GM06990 (cell line): ENCODE measurements around the gene PCDHGA6.
"Not testable (repeated sequence)": the region's sequence is repeated elsewhere in the genome, so short reads cannot be mapped to it uniquely, and the experiment has no call there.

Experiments
- DNase-seq: peaks from one replicate; pipeline ENCODE4 v3.0.0-alpha.2; 2011; ENCODE audit not compliant: insufficient read length; ENCODE audit errors: extremely low read depth
- H3K27me3 ChIP-seq: replicated peaks from 2 replicates; pipeline ENCODE4 v1.6.0; 2011; ENCODE audit warnings: low read length; ENCODE audit not compliant: control insufficient read depth, insufficient read depth
- H3K36me3 ChIP-seq: 2 replicates; pipeline ENCODE4 v1.5.1; 2011; ENCODE audit warnings: low read length; ENCODE audit not compliant: control insufficient read depth, insufficient read depth
- H3K4me3 ChIP-seq: replicated peaks from 2 replicates; pipeline ENCODE4 v1.5.1; 2011; ENCODE audit warnings: low read depth, mild to moderate bottlenecking, control low read depth, low read length
- TF ChIP-seq, protein P1 (sequence below): IDR thresholded peaks from 2 replicates; pipeline ENCODE4 v1.5.1; 2011; ENCODE audit warnings: low read length, control low read depth, mild to moderate bottlenecking, inconsistent platforms; ENCODE audit not compliant: insufficient read depth, poor library complexity, severe bottlenecking

Gene PCDHGA6

DNA sequence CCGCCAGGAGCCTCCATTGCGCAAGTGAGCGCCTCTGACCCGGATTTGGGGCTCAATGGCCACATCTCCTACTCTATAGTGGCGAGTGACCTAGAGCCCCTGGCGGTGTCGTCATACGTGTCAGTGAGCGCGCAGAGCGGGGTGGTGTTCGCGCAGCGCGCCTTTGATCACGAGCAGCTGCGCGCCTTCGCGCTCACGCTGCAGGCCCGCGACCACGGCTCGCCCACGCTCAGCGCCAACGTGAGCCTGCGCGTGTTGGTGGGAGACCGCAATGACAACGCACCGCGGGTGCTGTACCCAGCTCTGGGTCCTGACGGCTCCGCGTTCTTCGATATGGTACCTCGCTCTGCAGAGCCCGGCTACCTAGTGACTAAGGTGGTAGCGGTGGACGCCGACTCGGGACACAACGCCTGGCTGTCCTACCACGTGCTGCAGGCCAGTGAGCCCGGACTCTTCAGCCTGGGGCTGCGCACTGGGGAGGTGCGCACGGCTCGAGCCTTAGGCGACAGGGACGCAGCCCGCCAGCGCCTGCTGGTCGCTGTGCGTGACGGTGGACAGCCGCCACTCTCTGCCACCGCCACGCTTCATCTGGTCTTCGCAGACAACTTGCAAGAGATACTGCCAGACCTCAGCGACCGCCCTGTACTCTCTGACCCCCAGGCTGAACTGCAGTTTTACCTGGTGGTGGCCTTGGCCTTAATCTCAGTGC lies 36.1 kb downstream of the PCDHGA6 start:
- Histone ChIP-seq H3K4me3 (no peak overlapping the region), H3K36me3 (no peaks in the 10 kb centered on the region), H3K27me3 (no peaks in the 10 kb centered on the region)
- TF ChIP-seq, protein P1, sequence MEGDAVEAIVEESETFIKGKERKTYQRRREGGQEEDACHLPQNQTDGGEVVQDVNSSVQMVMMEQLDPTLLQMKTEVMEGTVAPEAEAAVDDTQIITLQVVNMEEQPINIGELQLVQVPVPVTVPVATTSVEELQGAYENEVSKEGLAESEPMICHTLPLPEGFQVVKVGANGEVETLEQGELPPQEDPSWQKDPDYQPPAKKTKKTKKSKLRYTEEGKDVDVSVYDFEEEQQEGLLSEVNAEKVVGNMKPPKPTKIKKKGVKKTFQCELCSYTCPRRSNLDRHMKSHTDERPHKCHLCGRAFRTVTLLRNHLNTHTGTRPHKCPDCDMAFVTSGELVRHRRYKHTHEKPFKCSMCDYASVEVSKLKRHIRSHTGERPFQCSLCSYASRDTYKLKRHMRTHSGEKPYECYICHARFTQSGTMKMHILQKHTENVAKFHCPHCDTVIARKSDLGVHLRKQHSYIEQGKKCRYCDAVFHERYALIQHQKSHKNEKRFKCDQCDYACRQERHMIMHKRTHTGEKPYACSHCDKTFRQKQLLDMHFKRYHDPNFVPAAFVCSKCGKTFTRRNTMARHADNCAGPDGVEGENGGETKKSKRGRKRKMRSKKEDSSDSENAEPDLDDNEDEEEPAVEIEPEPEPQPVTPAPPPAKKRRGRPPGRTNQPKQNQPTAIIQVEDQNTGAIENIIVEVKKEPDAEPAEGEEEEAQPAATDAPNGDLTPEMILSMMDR: no peak
- DNase-seq: no peak

DNA sequence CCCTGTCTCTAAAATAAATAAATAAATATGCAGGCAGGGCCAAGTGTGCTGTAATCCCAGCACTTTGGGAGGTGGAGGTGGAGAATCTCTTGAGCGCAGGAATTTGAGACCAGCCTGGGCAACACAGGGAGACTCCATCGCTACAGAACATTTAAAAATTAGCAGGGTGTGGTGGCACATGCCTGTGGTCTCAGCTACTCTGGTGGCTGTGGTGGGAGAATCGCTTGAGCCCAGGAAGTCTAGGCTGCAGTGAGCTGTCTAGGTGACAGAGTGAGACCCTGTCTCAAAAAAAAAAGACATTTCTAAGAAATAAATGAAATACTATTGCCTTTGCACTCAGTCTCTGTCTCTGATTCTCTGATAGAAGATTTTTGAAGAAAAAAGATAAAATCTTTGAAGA lies 37.9 kb downstream of the PCDHGA6 start:
- no peaks in the 10 kb centered on the region for H3K27me3 ChIP-seq
- H3K36me3 ChIP-seq: no peaks in the 10 kb centered on the region
- H3K4me3 ChIP-seq: no peak overlapping the region
- TF ChIP-seq, protein P1: no peak
- DNase-seq: no peak

DNA sequence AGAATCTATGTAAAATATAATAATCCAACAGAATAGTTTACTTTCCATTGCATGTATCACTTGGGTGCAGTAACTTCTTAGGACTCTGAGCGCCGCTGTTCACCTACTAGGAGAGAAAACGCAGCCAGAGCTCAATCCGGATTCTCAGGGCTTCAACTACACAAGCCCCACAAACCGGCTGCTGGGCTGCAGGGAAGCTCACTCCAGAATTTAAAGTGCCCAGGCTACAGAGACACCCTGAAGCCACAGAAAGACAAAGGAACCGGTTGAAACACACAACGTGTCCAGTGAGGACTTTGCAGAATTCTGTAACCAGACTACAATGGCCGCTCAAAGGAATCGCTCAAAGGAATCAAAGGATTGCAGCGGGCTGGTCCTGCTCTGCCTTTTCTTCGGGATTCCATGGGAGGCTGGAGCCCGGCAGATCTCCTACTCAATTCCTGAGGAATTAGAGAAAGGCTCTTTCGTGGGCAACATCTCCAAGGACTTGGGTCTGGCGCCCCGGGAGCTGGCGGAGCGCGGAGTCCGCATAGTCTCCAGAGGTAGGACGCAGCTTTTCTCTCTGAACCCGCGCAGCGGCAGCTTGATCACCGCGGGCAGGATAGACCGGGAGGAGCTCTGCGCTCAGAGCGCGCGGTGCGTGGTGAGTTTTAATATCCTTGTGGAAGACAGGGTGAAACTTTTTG lies 39.3 kb downstream of the PCDHGA6 start, which contains the start of gene PCDHGA10:
Gene PCDHGA10, plus strand, starts transcription at position 134 of the 686 bp plus-strand sequence. Its CDS starts 189 bp downstream, at position 323.
- Histone ChIP-seq H3K4me3 (peak within 1 kb of the TSS; percentile 62), H3K27me3 (no peaks in the 10 kb centered on the region), H3K36me3 (no peaks in the 10 kb centered on the region)
- DNase-seq: no peak
- TF ChIP-seq, protein P1: peak; percentile 79

DNA sequence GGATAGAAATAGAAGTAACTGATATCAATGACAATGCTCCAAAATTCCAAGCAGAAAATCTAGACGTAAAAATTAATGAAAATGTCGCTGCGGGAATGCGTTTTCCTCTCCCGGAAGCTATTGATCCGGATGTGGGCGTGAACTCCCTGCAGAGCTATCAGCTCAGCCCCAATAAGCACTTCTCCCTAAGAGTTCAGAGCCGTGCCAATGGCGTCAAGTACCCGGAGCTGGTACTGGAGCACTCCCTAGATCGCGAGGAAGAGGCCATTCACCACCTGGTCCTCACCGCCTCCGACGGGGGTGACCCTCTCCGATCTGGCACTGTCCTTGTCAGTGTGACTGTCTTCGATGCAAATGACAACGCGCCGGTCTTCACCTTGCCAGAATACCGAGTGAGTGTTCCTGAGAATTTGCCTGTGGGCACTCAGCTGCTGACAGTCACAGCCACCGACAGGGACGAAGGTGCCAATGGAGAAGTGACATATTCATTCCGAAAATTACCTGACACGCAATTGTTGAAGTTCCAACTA lies 39.9 kb downstream of the PCDHGA6 start:
- Histone ChIP-seq H3K4me3 (peak overlapping the region; percentile 62), H3K36me3 (no peaks in the 10 kb centered on the region), H3K27me3 (no peaks in the 10 kb centered on the region)
- TF ChIP-seq, protein P1: no peak
- DNase-seq: no peak

DNA sequence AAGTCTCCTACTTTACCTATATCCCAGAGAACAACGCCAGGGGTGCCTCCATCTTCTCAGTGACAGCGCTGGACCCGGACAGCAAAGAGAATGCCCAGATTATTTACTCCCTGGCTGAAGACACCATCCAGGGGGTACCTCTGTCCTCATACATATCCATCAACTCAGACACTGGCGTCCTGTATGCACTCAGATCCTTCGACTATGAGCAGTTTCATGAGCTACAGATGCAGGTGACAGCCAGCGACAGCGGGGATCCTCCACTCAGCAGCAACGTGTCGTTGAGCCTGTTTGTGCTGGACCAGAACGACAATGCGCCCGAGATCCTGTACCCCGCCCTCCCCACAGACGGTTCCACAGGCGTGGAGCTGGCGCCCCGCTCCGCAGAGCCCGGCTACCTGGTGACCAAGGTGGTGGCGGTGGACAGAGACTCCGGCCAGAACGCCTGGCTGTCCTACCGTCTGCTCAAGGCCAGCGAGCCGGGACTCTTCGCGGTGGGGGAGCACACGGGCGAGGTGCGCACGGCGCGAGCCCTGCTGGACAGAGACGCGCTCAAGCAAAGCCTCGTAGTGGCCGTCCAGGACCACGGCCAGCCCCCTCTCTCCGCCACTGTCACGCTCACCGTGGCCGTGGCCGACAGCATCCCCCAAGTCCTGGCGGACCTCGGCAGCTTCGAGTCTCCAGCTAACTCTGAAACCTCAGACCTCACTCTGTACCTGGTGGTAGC lies 41.0 kb downstream of the PCDHGA6 start:
- H3K4me3 ChIP-seq: peak overlapping the region; percentile 39; the same call in 1 of the 2 replicates
- H3K36me3 ChIP-seq, H3K27me3 ChIP-seq, DNase-seq: not testable (repeated sequence)

DNA sequence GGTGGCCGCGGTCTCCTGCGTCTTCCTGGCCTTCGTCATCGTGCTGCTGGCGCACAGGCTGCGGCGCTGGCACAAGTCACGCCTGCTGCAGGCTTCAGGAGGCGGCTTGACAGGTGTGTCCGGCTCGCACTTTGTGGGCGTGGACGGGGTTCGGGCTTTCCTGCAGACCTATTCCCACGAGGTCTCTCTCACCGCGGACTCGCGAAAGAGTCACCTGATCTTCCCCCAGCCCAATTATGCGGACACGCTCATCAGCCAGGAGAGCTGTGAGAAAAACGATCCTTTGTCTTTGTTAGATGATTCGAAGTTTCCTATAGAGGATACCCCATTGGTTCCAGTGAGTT lies 41.6 kb downstream of the PCDHGA6 start:
- peak overlapping the region; percentile 39 for H3K4me3 ChIP-seq
- not testable (repeated sequence) for DNase-seq, H3K27me3 ChIP-seq, H3K36me3 ChIP-seq
